K562 (cell line): ENCODE results near the gene CSTB. TPM values are rescaled to one million over a fixed set of nuclear protein-coding genes. Genes with fewer than 3 reads are reported as not detected.

ENCODE experiments used
- GABPA ChIP-seq: fragments of 200-800 bp; sonication (Bioruptor generic); conservative IDR thresholded peaks from 2 replicates; pipeline ENCODE4 v1.6.1; 2016; ENCODE audit warnings: low read depth, missing genetic modification characterization, missing compliant biosample characterization
- KLF13 ChIP-seq: fragments of 450-650 bp; IDR thresholded peaks from 2 replicates; pipeline ENCODE4 v1.6.1; 2016; ENCODE audit warnings: missing genetic modification characterization, low read depth, mild to moderate bottlenecking, missing compliant biosample characterization, moderate library complexity, borderline replicate concordance
- KLF16 ChIP-seq: IDR thresholded peaks from 2 replicates; pipeline ENCODE4 v1.6.1; 2016; ENCODE audit warnings: antibody characterized with exemption
- NFE2L1 ChIP-seq: fragments of 450-650 bp; IDR thresholded peaks from 2 replicates; pipeline ENCODE4 v1.6.1; 2016; ENCODE audit warnings: missing genetic modification characterization, low read depth, mild to moderate bottlenecking, missing compliant biosample characterization, moderate library complexity, borderline replicate concordance
- PYGO2 ChIP-seq: fragments of 450-650 bp; IDR thresholded peaks from 2 replicates; pipeline ENCODE4 v1.6.1; 2016; ENCODE audit warnings: mild to moderate bottlenecking, missing genetic modification characterization, moderate library complexity, missing compliant biosample characterization
- REST ChIP-seq, 2 experiments: fragments of 450-650 bp; formaldehyde crosslinking in 1 of 2; IDR thresholded peaks; 2 replicates each; pipeline versions ENCODE4 v1.4.0 to v1.6.1; 2014 to 2020; ENCODE audit warnings: mild to moderate bottlenecking in 2 of 2, borderline replicate concordance in 1 of 2, low read depth in 1 of 2
- TCFL5 ChIP-seq: fragments of 250-450 bp; sonication (Bioruptor Pico); conservative IDR thresholded peaks from 2 replicates; pipeline ENCODE4 v1.6.1; 2021; ENCODE audit warnings: mild to moderate bottlenecking, moderate library complexity, matching md5 sums
- TRIM28 ChIP-seq: fragments of 450-650 bp; IDR thresholded peaks from 2 replicates; pipeline ENCODE4 v1.6.1; 2017
- YY1 ChIP-seq, 3 experiments: IDR thresholded peaks; 2 replicates each; pipeline ENCODE4 v1.6.1; 2011; ENCODE audit warnings: low read length in 2 of 3, mild to moderate bottlenecking in 2 of 3, moderate library complexity in 2 of 3, borderline replicate concordance in 1 of 3, control low read depth in 1 of 3, low read depth in 1 of 3; ENCODE audit not compliant: insufficient read depth in 3 of 3, insufficient replicate concordance in 2 of 3, control insufficient read depth in 1 of 3, insufficient read length in 1 of 3; ENCODE audit errors: extremely low read depth in 1 of 3
- ZC3H8 ChIP-seq: fragments of 450-650 bp; IDR thresholded peaks from 2 replicates; pipeline ENCODE4 v1.6.1; 2017
- ZMIZ1 ChIP-seq, 2 experiments: fragments of 150-350 bp in 1 of 2; IDR thresholded peaks; 2 replicates each; pipeline ENCODE4 v1.6.1; 2012 to 2016; ENCODE audit warnings: low read depth in 2 of 2, low read length in 2 of 2, mild to moderate bottlenecking in 1 of 2, moderate library complexity in 1 of 2
- ZNF224 ChIP-seq: sonication (generic); formaldehyde crosslinking; IDR thresholded peaks from 2 replicates; pipeline ENCODE4 v1.8.0; 2022; ENCODE audit warnings: mild to moderate bottlenecking, missing genetic modification reagents
- polyA plus RNA-seq, 8 experiments: library from polyadenylated mRNA; depleted of rRNA in 4 of 8; stranded (reverse) in 5 of 8; unstranded in 3 of 8; fragments of >200 nt; fragmentation: Nextera tagmentation in 2 of 8; fragmentation: Illumina TruSeq in 1 of 8; extraction: Ambion mirVana in 2 of 8; extraction: Trizol in 1 of 8; gene quantifications; 2 replicates each; pipeline versions ENCODE4 v1.2.1 to v1.2.3, GENCODE V29; 2011 to 2014; ENCODE audit warnings: inconsistent platforms in 1 of 8, missing spikeins in 1 of 8
- total RNA-seq, 7 experiments: library from RNA; depleted of rRNA in 6 of 7; stranded (reverse); fragments of >200 nt in 6 of 7; fragmentation: Illumina TruSeq in 2 of 7; extraction: Trizol in 2 of 7; gene quantifications; 2 replicates each; pipeline versions ENCODE4 v1.2.1 to v1.2.3, GENCODE V29; 2011 to 2021; ENCODE audit warnings: low replicate concordance in 1 of 7

The CSTB gene
- total and polyA plus RNA-seq, 9 of the 15 experiments (the other 6 are each of a cell fraction or from before 2014, with no cell fraction given): 12.4 to 65.0 (median 31.7) TPM

- peak in 2 of 3 experiments; percentile 68 to 69 for TF ChIP-seq YY1 (IDR thresholded peaks at IDR 0.05; ENCODE audit: borderline replicate concordance in 1 of 3, control insufficient read depth in 1 of 3, extremely low read depth in 1 of 3, insufficient read depth in 3 of 3, insufficient read length in 1 of 3, insufficient replicate concordance in 2 of 3, low read depth in 1 of 3, low read length in 2 of 3)
- peak; percentile 97 for TF ChIP-seq KLF13 (tag)
- TF ChIP-seq ZC3H8: no peak
- TF ChIP-seq REST (IDR thresholded peaks at IDR 0.05; ENCODE audit: borderline replicate concordance): peak; percentile 70
- peak; percentile 65 for TF ChIP-seq REST (CRISPR knock-in tag; IDR thresholded peaks at IDR 0.05; ENCODE audit: low read depth)
- TF ChIP-seq ZMIZ1 (IDR thresholded peaks at IDR 0.05; ENCODE audit: low read depth in 2 of 2, low read length in 2 of 2): peak in 1 of 2 experiments; percentile 73; a peak in 1 of 4 replicates
- TF ChIP-seq TRIM28: no peak; the same call in 1 of the 2 replicates
- no peak for TF ChIP-seq NFE2L1 (tag)
- TF ChIP-seq ZNF224 (CRISPR knock-in tag): no peak
- TF ChIP-seq PYGO2 (tag): no peak
- TF ChIP-seq GABPA (tag): no peak; the same call in none of the 2 replicates
- TF ChIP-seq KLF16: no peak; the same call in 1 of the 2 replicates
- TF ChIP-seq TCFL5: no peak
Observed at GRCh38 chr21:43789276-43790009, 13.3 kb upstream of the CSTB start, which contains the start of gene RRP1 (continued).
